Activated CD4-positive, alpha-beta T cell treated with anti-CD3 and anti-CD28 coated beads for 48 hours (primary cell): ENCODE results near the gene GCNT2.
"Not testable (repeated sequence)": the region's sequence is repeated elsewhere in the genome, so short reads cannot be mapped to it uniquely, and the experiment has no call there.

ENCODE experiments used
- DNase-seq: peaks from one replicate; pipeline ENCODE4 v3.0.0-alpha.2; 2020

Gene GCNT2

GRCh38 chr6:10550764-10551163 lies 29.6 kb downstream of the GCNT2 start:
- no peak for DNase-seq

DNA sequence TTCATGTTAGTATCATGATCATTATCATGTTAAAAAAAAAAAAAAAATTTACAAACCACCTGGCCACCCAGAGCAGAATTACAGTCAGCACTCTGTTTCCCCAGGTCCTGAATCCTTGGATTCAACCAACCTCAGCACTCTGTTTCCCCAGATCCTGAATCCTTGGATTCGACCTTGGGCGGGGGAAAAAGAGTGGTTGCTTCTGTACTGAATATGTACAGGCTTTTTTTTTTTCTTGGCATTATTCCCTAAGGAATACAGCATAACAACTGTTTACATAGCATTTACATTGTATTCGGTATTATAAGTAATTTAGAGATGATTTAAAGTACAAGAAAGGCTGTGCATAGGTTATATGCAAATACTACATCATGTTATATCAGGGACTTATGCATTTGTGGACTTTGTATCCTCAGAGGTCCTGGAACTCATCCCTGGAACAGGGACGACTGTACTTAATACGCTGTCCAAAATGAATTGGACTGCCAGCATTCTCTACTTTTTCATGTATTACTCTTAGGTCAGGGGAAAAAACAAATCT lies 31.2 kb downstream of the GCNT2 start:
- no peak for DNase-seq

- no peak for DNase-seq
These were observed 32.7 kb downstream of the GCNT2 start for GRCh38 chr6:10553871-10554270.

DNA sequence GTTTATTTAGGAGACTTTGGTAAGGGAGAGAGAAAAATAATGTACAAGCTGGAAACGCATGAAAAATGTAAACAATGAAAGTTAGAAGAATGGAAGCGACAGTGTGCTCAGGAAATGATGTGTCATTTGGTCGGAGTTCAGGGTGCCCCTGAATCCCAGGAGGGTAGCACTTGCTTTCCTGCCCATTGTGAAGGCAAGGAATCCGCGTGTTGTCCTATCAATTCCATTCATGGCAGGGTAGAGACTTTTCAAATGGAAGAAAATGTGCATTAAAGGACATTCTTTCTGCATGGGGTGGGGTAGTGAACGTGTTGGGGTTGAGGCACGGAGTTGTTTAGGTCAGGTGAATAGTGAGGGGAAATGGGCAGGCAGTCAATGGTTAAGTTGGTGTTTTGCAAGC lies 33.7 kb downstream of the GCNT2 start:
- no peak for DNase-seq

- no peak for DNase-seq
These were observed 34.6 kb downstream of the GCNT2 start for GRCh38 chr6:10555625-10556309.

- no peak for DNase-seq
These were observed 35.4 kb downstream of the GCNT2 start for GRCh38 chr6:10556589-10556988.

DNA sequence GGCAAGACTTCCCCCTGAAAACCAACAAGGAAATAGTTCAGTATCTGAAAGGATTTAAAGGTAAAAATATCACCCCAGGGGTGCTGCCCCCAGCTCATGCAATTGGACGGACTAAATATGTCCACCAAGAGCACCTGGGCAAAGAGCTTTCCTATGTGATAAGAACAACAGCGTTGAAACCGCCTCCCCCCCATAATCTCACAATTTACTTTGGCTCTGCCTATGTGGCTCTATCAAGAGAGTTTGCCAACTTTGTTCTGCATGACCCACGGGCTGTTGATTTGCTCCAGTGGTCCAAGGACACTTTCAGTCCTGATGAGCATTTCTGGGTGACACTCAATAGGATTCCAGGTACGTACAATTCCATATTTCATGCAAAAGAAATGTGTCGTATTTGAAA lies 35.8 kb downstream of the GCNT2 start:
- DNase-seq: no peak

DNA sequence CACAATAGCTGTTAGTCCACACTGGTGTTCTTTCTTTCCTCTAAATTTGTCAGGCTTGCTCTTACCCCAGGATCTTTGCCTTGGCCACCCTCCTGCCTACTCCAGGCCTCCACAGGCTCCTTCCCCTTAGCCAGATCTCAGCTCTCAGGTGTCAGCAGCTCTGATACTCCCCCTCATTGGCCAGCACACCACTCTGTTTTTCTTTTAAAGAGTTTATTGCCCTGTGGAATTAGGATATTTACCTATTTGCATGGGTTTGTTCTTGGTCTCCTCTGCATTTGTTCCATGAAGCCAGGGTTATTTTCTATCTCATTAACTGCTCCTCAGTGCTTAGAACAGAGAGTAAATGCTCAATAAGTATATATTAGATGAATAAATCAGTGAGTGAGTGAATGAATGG lies 36.8 kb downstream of the GCNT2 start:
- DNase-seq: no peak

GRCh38 chr6:10558565-10558964 lies 37.4 kb downstream of the GCNT2 start:
- no peak for DNase-seq

DNA sequence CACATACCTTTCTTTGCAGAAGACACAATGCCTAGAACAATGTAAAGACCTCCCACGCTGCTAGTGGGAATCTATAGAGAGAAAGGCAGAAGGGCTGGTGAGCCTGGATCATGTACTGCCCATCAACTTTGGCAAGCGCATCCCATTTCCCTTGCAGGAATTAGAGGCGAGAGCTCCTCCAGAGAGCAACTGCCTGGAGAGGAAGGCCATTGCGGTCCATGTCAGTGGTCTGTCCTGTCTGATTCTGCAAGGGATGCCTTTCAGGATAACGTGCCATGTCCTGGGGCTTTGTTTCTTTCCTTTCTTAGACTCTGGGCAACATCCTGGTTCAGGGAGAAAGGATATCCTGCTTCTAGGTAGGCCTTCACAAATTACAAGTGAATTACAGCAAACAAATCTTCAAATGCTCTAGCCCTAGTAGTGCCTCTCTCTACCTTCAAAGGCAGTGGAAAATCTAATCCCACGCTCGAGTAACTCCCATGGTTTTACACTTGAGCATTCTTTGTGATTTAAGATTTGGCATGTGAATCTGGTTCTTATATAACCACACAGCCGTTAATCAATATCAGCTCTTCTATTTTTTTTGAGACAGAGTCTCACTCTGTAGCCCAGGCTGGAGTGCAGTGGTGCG lies 38.5 kb downstream of the GCNT2 start:
- no peak for DNase-seq

DNA sequence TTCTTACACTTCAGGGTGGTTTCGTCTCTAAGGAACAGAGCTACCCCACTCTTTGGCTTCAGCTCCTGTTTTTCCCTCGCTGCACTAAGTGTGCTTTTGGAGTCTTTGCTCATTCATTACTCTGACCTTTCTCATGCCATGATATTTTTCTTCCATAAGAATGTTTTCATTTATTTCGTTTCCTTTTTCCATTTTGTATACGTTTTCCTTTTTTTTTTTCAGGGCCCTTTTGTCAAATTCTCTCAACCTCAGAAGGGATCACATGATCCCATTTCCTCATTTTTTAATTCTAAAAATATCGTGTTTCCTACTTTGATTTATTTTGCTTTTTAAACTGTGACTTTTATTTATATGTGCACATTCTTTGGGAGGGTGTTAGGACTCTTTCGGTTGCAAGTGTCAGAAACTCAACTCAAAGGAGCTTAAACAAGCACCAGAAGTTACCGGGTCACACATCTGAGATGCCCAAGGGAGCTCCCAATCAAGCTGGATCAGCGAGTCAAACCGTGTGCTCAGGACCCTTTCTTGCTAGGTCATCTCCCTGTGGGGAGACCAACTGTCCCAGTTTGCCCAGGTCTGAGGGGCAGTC lies 40.6 kb downstream of the GCNT2 start:
- DNase-seq: no peak

- DNase-seq: no peak
These were observed 44.0 kb downstream of the GCNT2 start for GRCh38 chr6:10564975-10565673.

DNA sequence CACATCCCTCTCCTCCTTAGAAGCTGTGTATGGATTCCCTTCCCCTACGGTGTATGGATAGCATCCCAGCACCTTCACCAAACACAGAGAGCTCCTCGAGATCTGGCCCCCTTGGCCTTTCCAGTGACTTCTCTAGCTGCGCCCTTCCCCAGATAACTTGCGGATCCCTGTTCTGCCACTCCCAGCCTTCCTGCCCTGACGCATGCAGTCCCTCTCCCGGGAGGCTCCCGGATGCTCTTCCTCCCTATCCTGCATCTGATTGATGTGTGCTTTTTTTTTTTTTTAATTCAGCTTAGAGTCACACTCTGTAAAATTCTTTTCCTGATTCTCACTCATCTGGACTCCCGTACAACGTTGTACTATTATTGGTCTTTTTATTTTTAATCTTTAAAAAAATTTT lies 44.8 kb downstream of the GCNT2 start:
- no peak for DNase-seq

GRCh38 chr6:10567256-10568026 lies 46.3 kb downstream of the GCNT2 start:
- no peak for DNase-seq

DNA sequence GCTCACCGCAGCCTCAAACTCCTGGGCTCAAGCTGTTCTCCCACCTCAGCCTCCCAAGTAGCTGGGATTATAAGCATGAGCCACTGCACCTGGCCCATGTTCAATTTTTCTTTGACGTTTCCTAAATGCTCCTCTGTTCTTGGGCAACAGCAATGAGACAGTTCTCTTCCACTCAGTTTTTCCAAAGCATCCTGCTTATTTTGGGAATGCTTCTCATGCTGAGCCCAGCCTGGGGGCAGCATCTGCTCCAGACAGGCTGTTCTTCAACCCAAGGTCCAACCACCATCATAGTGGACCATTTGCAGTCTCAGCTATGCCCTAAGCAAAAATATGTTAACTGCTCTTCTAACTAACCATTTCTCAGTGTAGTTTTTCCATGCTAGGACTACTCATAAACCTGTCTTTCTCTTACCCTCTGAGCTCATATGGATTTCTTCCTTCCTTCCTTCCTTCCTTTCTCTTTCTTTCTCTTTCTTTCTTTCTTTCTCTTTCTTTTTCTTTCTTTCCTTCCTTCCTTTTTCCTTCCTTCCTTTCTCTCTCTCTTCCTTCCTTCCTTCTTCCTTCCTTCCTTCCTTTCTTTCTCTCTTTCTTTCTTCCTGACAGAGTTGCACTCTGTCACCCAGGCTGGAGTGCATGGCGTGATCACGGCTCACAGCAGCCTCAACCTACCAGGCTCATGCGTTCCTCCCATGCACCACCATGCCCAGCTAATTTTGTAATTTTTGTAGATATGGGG lies 48.4 kb downstream of the GCNT2 start:
- no peak for DNase-seq

DNA sequence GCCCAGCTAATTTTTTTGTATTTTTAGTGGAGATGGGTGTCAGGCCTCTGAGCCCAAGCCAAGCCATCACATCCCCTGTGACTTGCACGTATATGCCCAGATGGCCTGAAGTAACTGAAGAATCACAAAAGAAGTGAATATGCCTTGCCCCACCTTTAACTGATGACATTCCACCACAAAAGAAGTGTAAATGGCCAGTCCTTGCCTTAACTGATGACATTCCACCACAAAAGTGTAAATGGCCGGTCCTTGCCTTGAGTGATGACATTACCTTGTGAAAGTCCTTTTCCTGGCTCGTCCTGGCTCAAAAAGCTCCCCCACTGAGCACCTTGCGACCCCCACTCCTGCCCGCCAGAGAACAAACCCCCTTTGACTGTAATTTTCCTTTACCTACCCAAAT lies 54.4 kb downstream of the GCNT2 start:
- DNase-seq: not testable (repeated sequence)

DNA sequence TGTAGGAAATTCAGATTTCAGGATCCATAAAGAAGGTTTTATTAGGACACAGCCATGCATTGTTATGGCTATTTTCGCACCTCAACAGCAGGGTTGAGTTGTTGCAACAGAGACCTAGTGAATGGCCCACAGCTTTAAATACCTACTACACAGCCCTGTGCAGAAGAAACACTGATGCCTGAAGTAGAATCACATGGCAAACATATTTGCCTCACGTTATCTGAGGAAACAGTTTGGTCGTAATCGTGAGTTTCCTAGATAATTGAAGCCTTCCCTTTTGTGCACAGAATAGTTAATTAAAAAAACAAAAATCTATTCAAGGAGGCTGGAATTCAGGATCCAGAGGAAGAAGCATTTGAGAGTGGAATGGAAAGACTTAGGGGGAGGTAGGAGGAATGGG lies 55.1 kb downstream of the GCNT2 start:
- DNase-seq: no peak

DNA sequence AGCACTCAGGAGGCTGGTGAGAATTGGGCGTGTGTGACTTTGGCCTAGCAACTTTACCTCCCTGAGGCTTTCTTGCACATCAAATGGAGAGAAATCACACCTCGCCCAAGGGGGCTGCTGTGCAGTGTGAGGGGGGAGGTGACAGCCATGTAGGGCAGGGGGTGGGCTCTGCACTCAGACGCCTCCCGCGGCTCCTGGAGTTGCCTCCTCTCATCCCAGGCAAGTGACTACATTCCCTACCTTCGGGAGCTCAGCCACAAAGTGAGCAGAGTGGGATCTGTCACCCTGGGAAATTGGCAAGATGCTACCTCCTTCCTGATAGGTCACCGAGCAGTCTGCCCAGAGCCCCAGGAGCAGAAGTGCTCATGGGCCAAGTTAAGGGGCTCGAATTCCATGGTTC lies 56.0 kb downstream of the GCNT2 start:
- DNase-seq: no peak

GRCh38 chr6:10578723-10579122 lies 57.6 kb downstream of the GCNT2 start:
- no peak for DNase-seq

DNA sequence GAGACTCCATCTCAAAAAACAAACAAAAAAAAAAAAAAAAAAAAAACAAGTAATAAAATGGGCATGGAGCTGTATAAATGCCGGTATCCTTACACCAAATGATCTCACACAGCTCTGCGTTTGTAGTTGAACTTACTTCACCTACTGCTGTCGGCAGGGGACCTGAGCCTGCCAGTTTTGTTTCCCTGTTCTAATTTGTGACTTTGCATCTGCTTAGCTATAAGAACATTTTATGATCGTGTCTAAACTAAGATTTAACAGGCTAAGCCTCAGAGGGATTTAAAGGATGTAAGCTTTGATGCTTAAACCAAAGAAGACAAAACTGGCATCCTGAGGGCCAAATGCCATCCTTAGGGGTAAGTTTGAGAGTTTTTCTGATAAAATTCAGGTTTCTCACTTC lies 58.7 kb downstream of the GCNT2 start:
- DNase-seq: no peak

DNA sequence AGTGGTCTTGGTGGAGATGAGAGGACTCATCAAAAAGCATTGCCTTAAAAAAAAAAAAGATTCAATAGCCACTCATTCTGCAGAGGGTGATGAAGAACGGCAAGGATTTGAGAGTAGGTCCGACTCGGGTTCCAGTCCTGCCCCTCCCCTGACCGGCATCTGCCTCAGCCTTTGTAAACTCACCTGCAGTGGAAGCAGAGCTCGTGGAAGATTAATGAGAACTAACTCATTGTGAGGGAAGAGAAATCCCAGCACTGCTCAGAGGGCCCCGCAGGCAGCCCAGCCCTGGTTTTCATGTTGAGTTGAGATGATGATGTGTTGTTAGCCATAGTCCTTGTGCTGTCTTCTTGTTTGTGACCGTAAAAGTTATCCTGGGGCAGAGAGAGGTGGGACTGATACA lies 59.4 kb downstream of the GCNT2 start:
- DNase-seq: no peak

GRCh38 chr6:10581402-10581801 lies 60.3 kb downstream of the GCNT2 start:
- not testable (repeated sequence) for DNase-seq
